Duodenal mucosa (tissue), 2 donors: ENCODE results near the gene CELF5.
"Not testable (repeated sequence)": the region's sequence is repeated elsewhere in the genome, so short reads cannot be mapped to it uniquely, and the experiment has no call there.

Source experiments
- H3K27ac ChIP-seq: one replicate; pipeline ENCODE4 v1.7.0; 2013; ENCODE audit warnings: low read depth, low read length
- H3K27me3 ChIP-seq, 2 donors: one replicate each; pipeline ENCODE4 v1.7.0; 2013; ENCODE audit warnings: low read length in 2 of 2, control low read depth in 1 of 2; ENCODE audit not compliant: insufficient read depth in 2 of 2, control insufficient read depth in 1 of 2
- H3K36me3 ChIP-seq, 2 donors: one replicate each; pipeline ENCODE4 v1.7.0; 2013; ENCODE audit warnings: low read length in 2 of 2, control low read depth in 1 of 2; ENCODE audit not compliant: insufficient read depth in 2 of 2, control insufficient read depth in 1 of 2
- H3K4me1 ChIP-seq, 2 donors: one replicate each; pipeline ENCODE4 v1.7.0; 2013; ENCODE audit warnings: low read length in 2 of 2, control low read depth in 1 of 2; ENCODE audit not compliant: insufficient read depth in 2 of 2, control insufficient read depth in 1 of 2
- H3K4me3 ChIP-seq, 2 donors: one replicate each; pipeline ENCODE4 v1.7.0; 2013; ENCODE audit warnings: low read length in 2 of 2, low read depth in 1 of 2
- H3K9ac ChIP-seq, 2 donors: one replicate each; pipeline ENCODE4 v1.7.0; 2013; ENCODE audit warnings: low read length in 2 of 2, low read depth in 1 of 2
- H3K9me3 ChIP-seq, 2 donors: one replicate each; pipeline ENCODE4 v1.7.0; 2013; ENCODE audit warnings: low read length in 2 of 2, control low read depth in 1 of 2; ENCODE audit not compliant: control insufficient read depth in 1 of 2

The CELF5 gene

GRCh38 chr19:3201911-3202310, 22.6 kb upstream of the CELF5 start:
- Histone ChIP-seq H3K36me3 (peaks cover 18 to 53% of the 10 kb centered on the region in 2 donors), H3K27ac (no peak overlapping the region), H3K9ac (no peak overlapping the region), H3K9me3 (no peaks in the 10 kb centered on the region), H3K27me3 (no peaks in the 10 kb centered on the region), H3K4me1 (no peaks in the 10 kb centered on the region), H3K4me3 (no peak overlapping the region)

- H3K27ac ChIP-seq: no peak overlapping the region
- H3K27me3 ChIP-seq: no peaks in the 10 kb centered on the region
- H3K4me3 ChIP-seq: no peak overlapping the region
- H3K9ac ChIP-seq: no peak overlapping the region
- no peaks in the 10 kb centered on the region for H3K4me1 ChIP-seq
- peaks cover 18 to 53% of the 10 kb centered on the region in 2 donors for H3K36me3 ChIP-seq
- H3K9me3 ChIP-seq: no peaks in the 10 kb centered on the region
Measured at GRCh38 chr19:3202346-3202745, 22.1 kb upstream of the CELF5 start.

- H3K4me1 ChIP-seq: not testable (repeated sequence)
Measured at GRCh38 chr19:3202895-3203294, 21.6 kb upstream of the CELF5 start.

GRCh38 chr19:3203805-3204645, 20.4 kb upstream of the CELF5 start:
- H3K9me3 ChIP-seq: no peaks in the 10 kb centered on the region
- H3K27ac ChIP-seq: no peak overlapping the region
- H3K4me3 ChIP-seq: no peak overlapping the region
- no peaks in the 10 kb centered on the region for H3K27me3 ChIP-seq
- peaks cover 21 to 56% of the 10 kb centered on the region in 2 donors for H3K36me3 ChIP-seq
- no peak overlapping the region for H3K9ac ChIP-seq
- no peaks in the 10 kb centered on the region for H3K4me1 ChIP-seq

More at GRCh38 chr19:3202895-3203294, 21.6 kb upstream of the CELF5 start:
- not testable (repeated sequence) for H3K9ac ChIP-seq, H3K27ac ChIP-seq, H3K27me3 ChIP-seq, H3K9me3 ChIP-seq, H3K4me3 ChIP-seq
- peaks cover 19 to 59% of the 10 kb centered on the region in 2 donors for H3K36me3 ChIP-seq

DNA sequence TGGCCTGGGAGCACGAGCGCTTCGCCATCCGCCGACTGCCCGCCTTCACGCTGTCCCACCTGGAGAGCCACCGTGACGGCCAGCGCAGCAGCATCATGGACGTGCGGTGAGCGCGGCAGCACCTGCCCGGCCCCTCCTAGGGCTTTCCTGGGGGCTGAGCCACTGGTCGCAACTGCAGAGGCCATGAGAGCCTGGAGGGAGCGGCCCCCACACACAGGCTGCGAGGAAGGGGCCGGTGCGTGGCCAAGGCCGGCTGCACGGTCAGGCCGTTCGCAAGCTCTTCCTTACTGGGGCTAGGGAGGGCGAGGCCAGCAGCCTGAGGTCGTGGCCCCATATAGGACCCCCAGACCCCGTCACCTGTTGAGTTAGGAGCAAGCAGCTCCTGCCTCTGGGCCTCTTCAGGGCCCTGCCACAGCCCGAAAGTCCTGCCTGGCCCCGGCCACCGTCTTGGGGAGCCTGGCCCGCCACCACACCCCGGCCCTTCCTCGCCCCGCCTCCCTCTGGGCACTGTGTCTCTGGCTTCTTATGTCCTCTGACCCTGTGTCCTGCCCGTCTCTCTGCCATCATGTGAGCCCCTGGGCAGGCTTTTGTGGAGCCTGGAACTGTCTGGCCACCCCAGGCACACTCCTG, 19.7 kb upstream of the CELF5 start:
- no peaks in the 10 kb centered on the region for H3K4me1 ChIP-seq
- no peaks in the 10 kb centered on the region for H3K9me3 ChIP-seq
- H3K36me3 ChIP-seq: peaks cover 21 to 52% of the 10 kb centered on the region in 2 donors
- no peak overlapping the region for H3K4me3 ChIP-seq
- H3K27ac ChIP-seq: no peak overlapping the region
- H3K9ac ChIP-seq: no peak overlapping the region
- H3K27me3 ChIP-seq: no peaks in the 10 kb centered on the region

- Histone ChIP-seq H3K27me3 (no peaks in the 10 kb centered on the region), H3K36me3 (peaks cover 21 to 45% of the 10 kb centered on the region in 2 donors), H3K4me1 (no peaks in the 10 kb centered on the region), H3K27ac (no peak overlapping the region), H3K9me3 (no peaks in the 10 kb centered on the region), H3K4me3 (no peak overlapping the region), H3K9ac (no peak overlapping the region)
Measured at GRCh38 chr19:3206216-3206953, 18.1 kb upstream of the CELF5 start.

GRCh38 chr19:3207461-3208242, 16.8 kb upstream of the CELF5 start:
- H3K36me3 ChIP-seq: peaks cover 14 to 41% of the 10 kb centered on the region in 2 donors
- no peak overlapping the region for H3K4me3 ChIP-seq
- no peaks in the 10 kb centered on the region for H3K27me3 ChIP-seq
- no peaks in the 10 kb centered on the region for H3K9me3 ChIP-seq
- H3K27ac ChIP-seq: no peak overlapping the region
- no peak overlapping the region for H3K9ac ChIP-seq
- no peaks in the 10 kb centered on the region for H3K4me1 ChIP-seq

- peaks cover 14 to 37% of the 10 kb centered on the region in 2 donors for H3K36me3 ChIP-seq
- H3K4me1 ChIP-seq: no peaks in the 10 kb centered on the region
- no peak overlapping the region for H3K4me3 ChIP-seq
- no peaks in the 10 kb centered on the region for H3K9me3 ChIP-seq
- no peaks in the 10 kb centered on the region for H3K27me3 ChIP-seq
- no peak overlapping the region for H3K27ac ChIP-seq
- no peak overlapping the region for H3K9ac ChIP-seq
Measured at GRCh38 chr19:3208317-3209207, 15.9 kb upstream of the CELF5 start.

DNA sequence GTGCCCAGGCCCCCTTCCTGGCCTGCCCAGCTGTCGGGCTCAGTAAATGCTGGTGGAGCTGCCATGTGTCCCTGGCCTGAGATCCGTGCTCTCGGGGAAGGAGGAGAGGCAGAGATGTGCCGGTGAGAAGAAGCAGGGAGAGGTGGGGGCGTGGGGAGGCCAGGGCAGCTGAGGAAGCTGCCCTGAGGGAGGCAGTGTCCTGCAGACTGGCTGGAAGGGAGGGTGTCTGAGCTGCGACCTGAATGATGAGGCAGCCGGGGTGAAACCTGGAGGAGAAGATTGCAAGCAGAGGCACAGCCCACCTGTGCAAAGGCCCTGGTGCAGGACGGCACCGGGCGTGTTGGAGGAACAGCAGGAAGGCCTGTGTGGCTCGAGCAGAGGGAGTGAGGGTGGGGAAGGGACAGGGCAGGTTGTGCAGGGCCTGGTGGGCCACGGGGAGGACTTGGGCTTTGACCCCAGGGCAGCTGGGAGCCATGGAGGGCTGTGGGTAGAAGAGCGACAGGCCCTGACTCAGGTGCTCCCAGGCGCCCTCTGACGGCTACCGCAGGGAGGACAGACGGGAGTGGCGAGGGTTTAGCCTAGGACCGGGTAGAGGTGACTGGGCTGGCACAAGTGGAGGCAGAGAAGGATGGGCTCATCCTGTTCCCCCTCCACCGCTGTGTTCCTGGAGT, 14.0 kb upstream of the CELF5 start:
- Histone ChIP-seq H3K27ac (no peak overlapping the region), H3K9ac (no peak overlapping the region), H3K4me1 (no peaks in the 10 kb centered on the region), H3K9me3 (no peaks in the 10 kb centered on the region), H3K27me3 (no peaks in the 10 kb centered on the region), H3K36me3 (peaks cover 9 to 19% of the 10 kb centered on the region in 2 donors), H3K4me3 (no peak overlapping the region)
